ENCODE data around the gene NALCN. TPM values are rescaled to one million over a fixed set of nuclear protein-coding genes. Genes with fewer than 3 reads are reported as not detected.

NALCN gene
- total and polyA plus RNA-seq, 2 donors (not counting 1 experiment from before 2014, with no cell fraction given): not detected

DNA sequence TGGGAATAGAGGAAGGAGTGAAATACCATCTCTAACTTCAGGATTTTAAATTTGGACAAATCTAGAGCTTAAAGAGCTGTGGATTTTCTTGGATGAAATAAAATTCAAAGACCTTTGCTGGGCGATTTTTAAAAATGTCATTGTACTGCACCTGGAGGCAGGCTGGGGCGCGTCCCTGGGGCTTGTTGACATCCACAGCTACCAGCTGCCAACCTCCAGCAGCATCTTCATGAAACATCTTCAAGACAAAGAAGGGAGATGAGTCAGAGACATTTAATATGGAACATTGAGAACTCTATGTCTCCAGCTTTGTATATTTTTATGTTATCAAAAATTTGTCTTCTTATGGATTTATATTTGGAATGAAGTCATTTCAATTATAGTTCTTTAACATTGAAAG is 132.5 kb downstream of the NALCN start:
- ATAC-seq (ENCODE audit: low read depth): no peak
- H3K9me3 ChIP-seq (ENCODE audit: control extremely low read depth in 1 of 3, control insufficient read depth in 2 of 3, insufficient read depth in 1 of 3, low read length in 2 of 3): no peaks in the 10 kb centered on the region
- intact Hi-C loops (cut with micrococcal nuclease): no loop called here
- no peaks in the 10 kb centered on the region for H3K4me1 Mint-ChIP-seq
- no peak overlapping the region for H3K27ac ChIP-seq (ENCODE audit: low read length in 2 of 2)
- no peaks in the 10 kb centered on the region for H3K79me2 ChIP-seq (ENCODE audit: control insufficient read depth, insufficient read depth, low read length)
- no peak overlapping the region for H3K4me3 Mint-ChIP-seq
- H3K9ac ChIP-seq (ENCODE audit: low read length): no peak overlapping the region
- TF ChIP-seq, protein P1, sequence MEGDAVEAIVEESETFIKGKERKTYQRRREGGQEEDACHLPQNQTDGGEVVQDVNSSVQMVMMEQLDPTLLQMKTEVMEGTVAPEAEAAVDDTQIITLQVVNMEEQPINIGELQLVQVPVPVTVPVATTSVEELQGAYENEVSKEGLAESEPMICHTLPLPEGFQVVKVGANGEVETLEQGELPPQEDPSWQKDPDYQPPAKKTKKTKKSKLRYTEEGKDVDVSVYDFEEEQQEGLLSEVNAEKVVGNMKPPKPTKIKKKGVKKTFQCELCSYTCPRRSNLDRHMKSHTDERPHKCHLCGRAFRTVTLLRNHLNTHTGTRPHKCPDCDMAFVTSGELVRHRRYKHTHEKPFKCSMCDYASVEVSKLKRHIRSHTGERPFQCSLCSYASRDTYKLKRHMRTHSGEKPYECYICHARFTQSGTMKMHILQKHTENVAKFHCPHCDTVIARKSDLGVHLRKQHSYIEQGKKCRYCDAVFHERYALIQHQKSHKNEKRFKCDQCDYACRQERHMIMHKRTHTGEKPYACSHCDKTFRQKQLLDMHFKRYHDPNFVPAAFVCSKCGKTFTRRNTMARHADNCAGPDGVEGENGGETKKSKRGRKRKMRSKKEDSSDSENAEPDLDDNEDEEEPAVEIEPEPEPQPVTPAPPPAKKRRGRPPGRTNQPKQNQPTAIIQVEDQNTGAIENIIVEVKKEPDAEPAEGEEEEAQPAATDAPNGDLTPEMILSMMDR (IDR thresholded peaks at IDR 0.05): no peak
- TF ChIP-seq EZH2 (IDR thresholded peaks at IDR 0.05; ENCODE audit: borderline replicate concordance, insufficient read depth, low read depth, low read length, poor library complexity, severe bottlenecking): no peak
- H4K20me1 ChIP-seq (ENCODE audit: control insufficient read depth, insufficient read depth, low read length, poor library complexity, severe bottlenecking): no peaks in the 10 kb centered on the region
- POLR2A ChIA-PET: no interaction called here
- no peaks in the 10 kb centered on the region for H3K27me3 Mint-ChIP-seq
- peaks cover 3% of the 10 kb centered on the region for H3K9me3 Mint-ChIP-seq (ENCODE audit: insufficient read depth)
- no peak for DNase-seq
- no peaks in the 10 kb centered on the region for H3K36me3 ChIP-seq (replicated peaks in 1 of 2; ENCODE audit: control extremely low read depth in 1 of 2, control insufficient read depth in 1 of 2, extremely low read depth in 1 of 2, insufficient read depth in 2 of 2, low read length in 1 of 2)
- no peak overlapping the region for H3K4me2 ChIP-seq (replicated peaks; ENCODE audit: low read depth, low read length, poor library complexity, severe bottlenecking)
- no peak overlapping the region for H3K27ac Mint-ChIP-seq
- no peak overlapping the region for H3K4me3 ChIP-seq (ENCODE audit: control extremely low read depth in 1 of 5, extremely low read depth in 1 of 5, insufficient read depth in 1 of 5, low read depth in 2 of 5, low read length in 4 of 5)
- CTCF ChIA-PET: no interaction called here
- H3K27me3 ChIP-seq (replicated peaks in 1 of 4; ENCODE audit: control extremely low read depth in 1 of 4, control insufficient read depth in 3 of 4, insufficient read depth in 4 of 4, low read length in 3 of 4): no peaks in the 10 kb centered on the region
- no peaks in the 10 kb centered on the region for H3K4me1 ChIP-seq (ENCODE audit: control insufficient read depth in 2 of 2, insufficient read depth in 2 of 2, low read length in 2 of 2)
- H2AFZ ChIP-seq (ENCODE audit: insufficient read depth, low read depth, low read length, poor library complexity, severe bottlenecking): no peak overlapping the region
- 100% methylated on average over 1 of the region's 3 CpGs for WGBS (ENCODE audit: insufficient coverage)

GRCh38 chr13:101272886-101273285 is 143.4 kb downstream of the NALCN start:
- H3K4me3 ChIP-seq (ENCODE audit: control extremely low read depth in 1 of 5, extremely low read depth in 1 of 5, insufficient read depth in 1 of 5, low read depth in 2 of 5, low read length in 4 of 5): no peak overlapping the region
- TF ChIP-seq, protein P1 (IDR thresholded peaks at IDR 0.05): no peak
- TF ChIP-seq EZH2 (IDR thresholded peaks at IDR 0.05; ENCODE audit: borderline replicate concordance, insufficient read depth, low read depth, low read length, poor library complexity, severe bottlenecking): no peak
- intact Hi-C loops (cut with micrococcal nuclease): no loop called here
- no peaks in the 10 kb centered on the region for H3K36me3 ChIP-seq (replicated peaks in 1 of 2; ENCODE audit: control extremely low read depth in 1 of 2, control insufficient read depth in 1 of 2, extremely low read depth in 1 of 2, insufficient read depth in 2 of 2, low read length in 1 of 2)
- WGBS (ENCODE audit: insufficient coverage): 100% methylated on average over 5 of the region's 9 CpGs
- CTCF ChIA-PET: no interaction called here
- Mint-ChIP-seq H3K9me3 (ENCODE audit: insufficient read depth) (no peaks in the 10 kb centered on the region), H3K4me3 (no peak overlapping the region), H3K4me1 (no peaks in the 10 kb centered on the region), H3K27ac (no peak overlapping the region), H3K27me3 (no peaks in the 10 kb centered on the region)
- H3K27me3 ChIP-seq (replicated peaks in 1 of 4; ENCODE audit: control extremely low read depth in 1 of 4, control insufficient read depth in 3 of 4, insufficient read depth in 4 of 4, low read length in 3 of 4): no peaks in the 10 kb centered on the region
- POLR2A ChIA-PET: no interaction called here
- DNase-seq: no peak
- no peak overlapping the region for H2AFZ ChIP-seq (ENCODE audit: insufficient read depth, low read depth, low read length, poor library complexity, severe bottlenecking)
- no peaks in the 10 kb centered on the region for H3K9me3 ChIP-seq (ENCODE audit: control extremely low read depth in 1 of 3, control insufficient read depth in 2 of 3, insufficient read depth in 1 of 3, low read length in 2 of 3)
- no peak overlapping the region for H3K9ac ChIP-seq (ENCODE audit: low read length)
- H3K4me1 ChIP-seq (ENCODE audit: control insufficient read depth in 2 of 2, insufficient read depth in 2 of 2, low read length in 2 of 2): no peaks in the 10 kb centered on the region
- no peak for ATAC-seq (ENCODE audit: low read depth)
- no peak overlapping the region for H3K4me2 ChIP-seq (replicated peaks; ENCODE audit: low read depth, low read length, poor library complexity, severe bottlenecking)
- no peaks in the 10 kb centered on the region for H3K79me2 ChIP-seq (ENCODE audit: control insufficient read depth, insufficient read depth, low read length)
- H4K20me1 ChIP-seq (ENCODE audit: control insufficient read depth, insufficient read depth, low read length, poor library complexity, severe bottlenecking): no peaks in the 10 kb centered on the region
- no peak overlapping the region for H3K27ac ChIP-seq (ENCODE audit: low read length in 2 of 2)

Data from B cell (primary cell).